Gastroesophageal sphincter (tissue), 4 donors: Measurements from ENCODE around the gene MUSK. TPM values are rescaled to one million over a fixed set of nuclear protein-coding genes. Genes with fewer than 3 reads are reported as not detected.
"Not testable (repeated sequence)": the region's sequence is repeated elsewhere in the genome, so short reads cannot be mapped to it uniquely, and the experiment has no call there.

Experiments used
- ATAC-seq: fragments of 150-250 bp; one replicate; pipeline ENCODE4 v1.9.1; 2016; ENCODE audit warnings: mild to moderate bottlenecking, moderate library complexity
- H3K27ac ChIP-seq, 4 donors: fragments of 200-600 bp; sonication (generic) in 3 of 4; 1 replicate in 3 of 4; 2 replicates in 1 of 4; pipeline ENCODE4 v1.5.1; 2016 to 2019
- H3K27me3 ChIP-seq: fragments of 200-600 bp; sonication (generic); one replicate; pipeline ENCODE4 v1.5.1; 2019
- H3K36me3 ChIP-seq, 2 donors: fragments of 200-600 bp; sonication (generic); one replicate each; pipeline ENCODE4 v1.5.1; 2019; ENCODE audit warnings: control low read depth in 1 of 2
- H3K4me1 ChIP-seq, 3 donors: fragments of 200-600 bp; sonication (generic); 1 replicate in 2 of 3; 2 replicates in 1 of 3; pipeline ENCODE4 v1.5.1; 2016 to 2019; ENCODE audit warnings: control low read depth in 2 of 3
- H3K4me3 ChIP-seq, 2 donors: fragments of 200-600 bp; sonication (generic); one replicate each; pipeline ENCODE4 v1.5.1; 2019; ENCODE audit warnings: mild to moderate bottlenecking in 1 of 2, moderate library complexity in 1 of 2
- H3K9me3 ChIP-seq, 3 donors: fragments of 200-600 bp; sonication (generic); one replicate each; pipeline ENCODE4 v1.5.1; 2017 to 2019; ENCODE audit warnings: control low read depth in 2 of 3
- CTCF ChIP-seq, 4 experiments: fragments of 200-600 bp in 2 of 4; fragments of 450-650 bp in 2 of 4; sonication (generic) in 1 of 4; IDR thresholded peaks; one replicate each; pipeline ENCODE4 v1.5.1; 2017 to 2019; ENCODE audit warnings: antibody characterized with exemption in 4 of 4, mild to moderate bottlenecking in 2 of 4, moderate library complexity in 2 of 4
- EP300 ChIP-seq: sonication (generic); formaldehyde crosslinking; IDR thresholded peaks from one replicate; pipeline ENCODE4 v1.6.1; 2017; ENCODE audit warnings: antibody characterized with exemption, mild to moderate bottlenecking
- POLR2A ChIP-seq, 2 donors: fragments of 450-650 bp; IDR thresholded peaks; one replicate each; pipeline ENCODE4 v1.6.1; 2017; ENCODE audit warnings: antibody characterized with exemption in 2 of 2, mild to moderate bottlenecking in 2 of 2, moderate library complexity in 1 of 2
- POLR2AphosphoS5 ChIP-seq: sonication (generic); formaldehyde crosslinking; IDR thresholded peaks from one replicate; pipeline ENCODE4 v1.6.1; 2017; ENCODE audit warnings: antibody characterized with exemption
- WGBS, 2 donors: methylation state at CpG; one replicate each; pipeline ENCODE4 v1.1.5; 2018; ENCODE audit warnings: low coverage in 1 of 2; 5-methylcytosine and 5-hydroxymethylcytosine counted together
- total RNA-seq, 4 donors: library from RNA; depleted of rRNA; stranded (reverse); fragments of >200 nt; gene quantifications; one replicate each; pipeline ENCODE4 v1.1.0, GENCODE V29; 2016

Gene MUSK
- total RNA-seq, 4 donors from 2014 or later = 2.9 to 8.4 (median 4.2) TPM

GRCh38 chr9:110782701-110783100 is 114.1 kb downstream of the MUSK start:
- H3K9me3 ChIP-seq = no peaks in the 10 kb centered on the region
- peaks cover 0 to 2% (median 0%) of the 10 kb centered on the region in 3 donors for H3K4me1 ChIP-seq
- H3K27ac ChIP-seq = no peak overlapping the region
- no peak overlapping the region for H3K4me3 ChIP-seq
- ATAC-seq = no peak
- no peak for TF ChIP-seq POLR2AphosphoS5
- TF ChIP-seq CTCF (IDR thresholded peaks at IDR 0.05) = no peak
- TF ChIP-seq POLR2A (IDR thresholded peaks at IDR 0.05) = no peak
- no peak for TF ChIP-seq EP300
- H3K36me3 ChIP-seq = no peaks in the 10 kb centered on the region
- 82 to 96% methylated on average over 2 to 3 of the region's 5 CpGs for WGBS, 2 donors
- no peaks in the 10 kb centered on the region for H3K27me3 ChIP-seq

GRCh38 chr9:110784309-110784708 is 115.7 kb downstream of the MUSK start:
- TF ChIP-seq POLR2A (IDR thresholded peaks at IDR 0.05) (no peak), CTCF (IDR thresholded peaks at IDR 0.05) (no peak), POLR2AphosphoS5 (no peak)
- H3K4me1 ChIP-seq = no peaks in the 10 kb centered on the region
- no peaks in the 10 kb centered on the region for H3K9me3 ChIP-seq
- no peak overlapping the region for H3K4me3 ChIP-seq
- H3K36me3 ChIP-seq = no peaks in the 10 kb centered on the region
- no peak for ATAC-seq
- WGBS, 2 donors = 57 to 70% methylated on average over 1 of the region's 1 CpG
- H3K27me3 ChIP-seq = no peaks in the 10 kb centered on the region
- no peak overlapping the region for H3K27ac ChIP-seq

GRCh38 chr9:110785166-110785565 is 116.6 kb downstream of the MUSK start:
- Histone ChIP-seq H3K27ac (no peak overlapping the region), H3K27me3 (no peaks in the 10 kb centered on the region), H3K4me1 (no peaks in the 10 kb centered on the region), H3K4me3 (no peak overlapping the region), H3K36me3 (no peaks in the 10 kb centered on the region), H3K9me3 (no peaks in the 10 kb centered on the region)
- TF ChIP-seq POLR2A (IDR thresholded peaks at IDR 0.05) (no peak), CTCF (IDR thresholded peaks at IDR 0.05) (no peak), EP300 (no peak), POLR2AphosphoS5 (no peak)
- WGBS, 2 donors = 0% methylated on average over 1 of the region's 1 CpG
- no peak for ATAC-seq

GRCh38 chr9:110788396-110788795 is 119.8 kb downstream of the MUSK start:
- not testable (repeated sequence) for H3K9me3 ChIP-seq, ATAC-seq, H3K4me3 ChIP-seq, H3K27ac ChIP-seq, H3K36me3 ChIP-seq, H3K4me1 ChIP-seq, H3K27me3 ChIP-seq
- WGBS, 2 donors = 90 to 95% methylated on average over 5 of the region's 5 CpGs

- Histone ChIP-seq H3K36me3 (no peaks in the 10 kb centered on the region), H3K27ac (no peak overlapping the region)
Observed at GRCh38 chr9:110788871-110789270, 120.3 kb downstream of the MUSK start.

More at GRCh38 chr9:110788871-110789270, 120.3 kb downstream of the MUSK start:
- no peaks in the 10 kb centered on the region for H3K27me3 ChIP-seq
- H3K9me3 ChIP-seq = no peaks in the 10 kb centered on the region
- ATAC-seq = no peak
- no peak overlapping the region for H3K4me3 ChIP-seq
- H3K4me1 ChIP-seq = no peaks in the 10 kb centered on the region
- TF ChIP-seq EP300 = no peak
- no peak for TF ChIP-seq CTCF (IDR thresholded peaks at IDR 0.05)
- TF ChIP-seq POLR2AphosphoS5 = no peak
